Neural cell (in vitro differentiated cells): ENCODE results near the gene ZRANB3.

Source experiments
- CTCF ChIP-seq: fragments of 450-650 bp; IDR thresholded peaks from 2 replicates; pipeline ENCODE4 v1.5.1; 2014; ENCODE audit warnings: antibody characterized with exemption, mild to moderate bottlenecking, moderate library complexity; ENCODE audit not compliant: poor library complexity, severe bottlenecking
- EZH2 ChIP-seq: fragments of 200-600, 300-800 bp; shearing (Covaris generic), sonication (generic); IDR thresholded peaks from 2 replicates; pipeline ENCODE4 v1.6.1; 2014; ENCODE audit warnings: antibody characterized with exemption, low read length, borderline replicate concordance, mild to moderate bottlenecking; ENCODE audit not compliant: insufficient read depth, poor library complexity, severe bottlenecking
- MXI1 ChIP-seq: fragments of 450-650 bp; conservative IDR thresholded peaks from 2 replicates; pipeline ENCODE4 v1.6.1; 2014; ENCODE audit warnings: antibody characterized with exemption, mild to moderate bottlenecking; ENCODE audit not compliant: poor library complexity, severe bottlenecking

GRCh38 chr2:135162786-135163185 lies 368.2 kb downstream of the ZRANB3 start:
- TF ChIP-seq CTCF, result no peak
- no peak for TF ChIP-seq MXI1
- TF ChIP-seq EZH2, result no peak
